ENCODE measurements around the gene SLC22A3.
"Not testable (repeated sequence)": the region's sequence is repeated elsewhere in the genome, so short reads cannot be mapped to it uniquely, and the experiment has no call there.

SLC22A3 gene

GRCh38 chr6:160454303-160454702 lies 106.1 kb downstream of the SLC22A3 start:
- DNase-seq: no peak

- DNase-seq: no peak
Observed at GRCh38 chr6:160455081-160455480, 106.9 kb downstream of the SLC22A3 start.

DNA sequence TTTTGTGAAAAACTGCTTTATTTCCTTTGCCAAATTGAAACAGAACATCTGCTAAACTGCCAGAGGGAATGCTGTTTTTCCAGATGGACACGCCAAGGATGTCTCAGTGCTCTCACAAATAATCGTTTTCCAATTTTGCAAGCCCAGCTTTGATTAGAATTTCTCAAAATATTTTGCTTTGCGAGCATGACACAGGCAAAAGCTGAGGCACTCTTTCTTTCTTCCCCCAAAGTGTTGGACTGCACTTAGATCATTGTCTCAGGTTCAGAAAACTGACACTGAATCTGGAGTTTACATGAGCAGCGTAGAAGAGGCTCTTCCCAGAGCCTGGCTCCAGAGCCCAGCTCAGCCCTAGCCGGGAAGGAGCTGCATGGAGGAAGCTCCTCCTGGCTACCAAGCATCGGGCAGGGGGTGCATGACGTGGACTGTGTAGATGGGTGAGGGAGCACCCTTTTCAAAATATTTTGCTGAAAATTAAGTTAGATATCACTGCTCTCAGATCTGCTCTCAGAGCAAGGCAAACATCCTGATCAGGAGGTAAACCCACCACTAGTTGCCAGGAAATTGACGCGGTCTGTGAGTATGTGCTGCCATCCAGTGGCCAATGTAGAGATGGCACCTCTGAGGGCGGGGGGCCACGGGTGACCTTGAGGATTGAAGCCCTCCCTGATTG lies 107.5 kb downstream of the SLC22A3 start:
- DNase-seq: peak; percentile 67 to 68

DNA sequence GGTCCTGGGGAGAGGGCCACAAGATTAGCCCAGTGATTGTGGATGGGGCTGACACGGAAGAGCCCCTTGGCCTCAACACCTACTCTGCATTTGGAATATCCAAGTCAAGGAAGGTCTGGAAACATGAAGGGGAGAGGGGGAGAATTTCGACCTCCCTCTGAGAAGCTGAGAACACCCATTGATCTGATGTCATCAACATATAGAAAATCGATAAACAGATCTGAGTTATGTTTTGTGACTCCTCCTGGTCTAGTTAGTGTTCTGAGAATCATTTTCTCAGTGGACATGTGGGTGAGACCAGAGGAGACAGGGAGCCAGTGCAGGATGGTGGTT lies 108.0 kb downstream of the SLC22A3 start:
- DNase-seq: no peak

DNA sequence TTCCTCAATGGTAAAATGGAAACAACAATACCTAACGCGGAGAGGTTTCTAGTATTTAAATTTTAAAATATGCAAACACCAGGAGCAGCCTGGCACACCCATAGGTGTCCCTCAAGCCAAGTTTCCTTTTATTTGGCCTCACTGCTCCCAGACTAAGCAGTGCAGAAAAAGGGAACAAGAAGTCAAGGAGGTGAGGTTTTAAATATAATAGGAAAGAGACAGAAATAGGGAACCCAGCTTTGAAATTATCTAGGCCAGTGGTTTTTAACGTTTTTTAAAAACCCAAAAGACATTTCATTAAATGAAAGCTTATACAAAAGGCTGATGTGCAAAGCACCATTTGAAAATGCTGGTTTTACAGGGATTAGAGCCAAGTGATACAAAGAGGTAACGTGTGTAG lies 109.6 kb downstream of the SLC22A3 start:
- DNase-seq: no peak

DNA sequence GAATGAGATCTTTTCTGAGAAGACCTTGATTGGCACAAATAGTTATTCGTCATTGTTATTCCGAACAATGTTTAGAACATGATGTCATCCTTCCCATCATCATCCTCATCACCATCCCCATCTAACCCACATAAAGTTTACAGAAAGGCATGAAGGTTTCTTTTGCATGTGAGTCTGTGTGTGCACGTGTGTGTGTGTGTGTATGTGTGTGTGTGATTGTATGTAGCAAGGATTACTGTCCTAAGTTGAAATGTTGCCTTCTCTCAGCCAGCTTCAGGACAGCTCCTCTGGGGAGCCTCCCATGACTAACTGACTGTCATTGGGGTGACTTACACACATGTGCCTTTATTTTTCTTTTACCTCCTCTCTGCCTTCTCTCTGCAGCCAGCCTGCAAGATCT lies 113.5 kb downstream of the SLC22A3 start:
- no peak for DNase-seq

DNA sequence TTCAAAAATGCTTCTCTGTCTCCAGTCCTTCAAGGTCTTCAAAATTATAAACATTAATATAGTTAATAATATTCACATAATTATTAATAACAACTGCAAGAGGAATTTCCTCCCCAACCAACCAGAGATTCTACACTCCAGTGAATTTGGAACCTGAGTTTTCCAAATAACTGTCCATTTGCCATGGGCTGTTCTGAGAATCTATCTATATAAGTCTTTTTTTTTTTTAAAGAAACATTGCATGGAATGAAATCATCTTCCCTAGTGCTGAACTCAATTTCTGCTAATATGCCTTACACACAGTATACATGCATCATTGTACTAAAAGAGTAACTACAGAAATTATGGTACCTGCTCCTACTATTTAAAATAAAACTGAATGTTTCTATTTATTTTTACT lies 113.9 kb downstream of the SLC22A3 start:
- DNase-seq: no peak

DNA sequence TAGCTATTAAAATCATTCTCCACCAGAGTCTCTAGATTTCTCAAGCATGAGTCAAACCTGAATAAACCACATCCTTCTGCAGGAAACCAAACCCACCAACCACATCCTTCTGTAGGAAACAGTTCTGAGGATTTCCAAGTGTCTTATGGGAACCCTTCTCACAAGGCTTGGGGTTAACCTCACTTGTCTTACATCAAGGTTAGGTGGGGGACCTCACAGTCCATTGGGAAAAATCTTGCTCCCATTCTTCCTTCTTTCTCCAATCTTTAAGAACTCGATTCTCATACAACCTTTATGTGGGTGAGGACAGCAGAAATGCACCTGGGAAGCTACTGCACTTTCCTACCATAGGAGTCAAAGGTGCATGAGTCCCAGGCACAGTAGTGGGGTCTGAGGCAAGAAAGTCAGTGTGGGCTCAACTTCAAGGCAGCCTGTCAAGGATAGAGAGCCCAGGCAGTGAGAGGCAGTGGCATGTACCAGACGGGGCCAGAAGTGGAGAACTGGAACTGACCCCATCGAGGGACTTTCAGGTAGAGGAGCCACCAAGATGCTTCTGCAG lies 114.5 kb downstream of the SLC22A3 start:
- DNase-seq: peak; percentile 15 to 23

- DNase-seq: no peak
Observed at GRCh38 chr6:160464744-160465143, 116.6 kb downstream of the SLC22A3 start.

GRCh38 chr6:160467261-160467871 lies 119.2 kb downstream of the SLC22A3 start:
- not testable (repeated sequence) for DNase-seq

DNA sequence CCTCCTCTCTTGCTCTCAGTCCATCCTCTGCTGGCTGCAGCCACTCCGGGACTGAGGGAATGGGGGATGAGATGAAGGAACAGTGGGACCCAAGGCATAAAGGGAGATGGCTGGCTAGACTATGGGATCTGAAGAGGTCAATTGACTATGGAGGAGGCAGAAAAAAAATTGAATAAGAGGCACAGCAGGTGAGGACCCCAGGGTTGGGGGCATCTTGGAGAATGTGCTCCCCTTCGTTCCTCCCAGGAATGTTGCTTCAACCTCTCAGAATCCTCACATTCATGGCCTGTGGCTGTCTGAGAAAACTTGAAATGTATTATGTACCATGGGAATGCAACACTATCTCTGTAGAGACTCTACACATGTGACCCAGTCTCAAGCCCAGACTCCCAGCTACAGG lies 121.0 kb downstream of the SLC22A3 start:
- DNase-seq: no peak

DNA sequence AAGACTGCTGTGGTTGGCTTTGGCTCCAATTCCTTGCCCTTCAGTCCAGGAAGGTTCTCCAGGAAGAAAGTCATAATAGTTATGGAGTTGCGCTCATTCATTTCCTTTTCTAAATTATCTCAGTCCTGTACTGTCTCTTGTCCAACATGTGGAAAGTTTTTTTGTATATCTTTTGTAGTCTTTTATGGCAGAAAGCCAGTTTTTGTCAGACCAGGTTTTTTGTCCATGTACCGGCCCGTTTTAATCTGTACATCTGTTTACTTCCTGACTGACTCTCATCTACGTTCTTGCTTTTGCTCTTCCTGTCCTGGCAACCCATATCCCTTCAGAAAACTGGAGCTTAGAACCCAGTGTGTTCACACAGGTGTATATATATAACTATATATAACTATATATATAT lies 127.9 kb downstream of the SLC22A3 start:
- DNase-seq: not testable (repeated sequence)

DNA sequence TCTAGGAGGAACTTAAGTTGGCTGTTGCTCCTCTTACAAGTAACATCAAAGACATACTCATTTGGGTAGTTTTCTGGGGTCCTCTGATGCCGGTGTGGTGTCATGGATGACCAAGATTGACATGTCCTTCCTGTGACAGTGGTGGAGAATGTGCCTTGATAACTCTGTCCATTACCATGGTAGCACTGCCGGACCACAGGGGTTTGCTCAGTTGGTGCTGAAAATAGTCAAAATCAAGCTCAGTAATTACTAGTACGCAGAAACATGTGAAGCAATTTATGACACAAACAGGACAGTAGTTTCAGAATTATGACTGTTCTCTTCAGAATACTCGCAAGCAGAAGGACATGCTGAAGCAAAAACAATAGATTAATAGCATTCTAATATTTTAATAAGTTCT lies 128.9 kb downstream of the SLC22A3 start:
- not testable (repeated sequence) for DNase-seq

GRCh38 chr6:160477901-160478300 lies 129.7 kb downstream of the SLC22A3 start:
- no peak for DNase-seq

- DNase-seq: no peak
Observed at GRCh38 chr6:160487116-160487515, 138.9 kb downstream of the SLC22A3 start.

DNA sequence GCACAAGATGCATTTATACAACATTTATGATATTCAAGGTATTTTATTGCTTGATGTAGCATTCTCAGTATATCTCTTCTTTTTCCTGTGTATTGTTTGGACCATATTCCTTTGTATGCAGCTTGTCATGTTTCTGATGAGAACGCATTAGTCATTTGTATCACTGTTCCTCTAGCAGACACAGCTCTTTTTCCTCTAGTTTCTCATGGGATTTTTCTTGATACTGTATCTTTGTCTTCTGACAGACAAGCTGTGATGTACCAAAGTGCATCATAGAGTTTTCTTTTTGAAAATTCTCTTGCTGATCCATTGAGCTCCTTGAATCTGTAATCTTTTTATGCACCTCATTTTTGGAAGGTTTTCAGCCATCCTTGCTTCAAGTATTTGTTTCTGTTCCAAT lies 140.9 kb downstream of the SLC22A3 start:
- DNase-seq: no peak

DNA sequence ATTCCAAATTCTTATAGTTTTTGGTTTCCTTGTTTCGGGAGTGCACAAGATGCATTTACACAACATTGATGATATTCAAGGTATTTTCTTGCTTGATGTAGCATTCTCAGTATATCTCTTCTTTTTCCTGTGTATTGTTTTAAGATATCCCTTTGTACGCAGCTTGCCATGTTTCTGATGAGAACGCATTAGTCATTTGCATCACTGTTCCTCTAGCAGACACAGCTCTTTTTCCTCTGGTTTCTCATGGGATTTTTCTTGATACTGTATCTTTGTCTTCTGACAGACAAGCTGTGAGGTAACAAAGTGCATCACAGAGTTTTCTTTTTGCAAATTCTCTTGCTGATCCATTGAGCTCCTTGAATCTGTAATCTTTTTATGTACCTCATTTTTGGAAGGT lies 146.4 kb downstream of the SLC22A3 start:
- DNase-seq: no peak

DNA sequence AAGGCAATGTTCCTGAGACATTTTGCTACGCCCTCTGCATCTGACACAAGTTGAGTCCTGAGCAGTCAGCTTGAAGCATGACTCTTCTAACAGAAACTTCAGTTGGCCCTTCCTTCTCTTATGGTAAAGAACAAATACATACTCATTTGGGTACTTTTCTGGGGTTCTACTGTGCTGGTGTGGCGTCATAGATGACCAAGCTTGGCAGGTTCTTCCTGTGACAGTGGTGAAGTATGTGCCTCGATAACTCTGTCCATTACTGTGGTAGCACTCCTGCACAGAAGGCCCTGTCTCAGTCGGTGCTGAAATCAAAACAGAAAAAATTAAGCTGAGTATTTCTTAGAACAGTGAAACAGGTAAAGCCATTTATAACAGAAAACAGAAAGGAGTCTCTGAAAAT lies 152.5 kb downstream of the SLC22A3 start:
- no peak for DNase-seq
